Measurements from ENCODE around the gene ARHGAP15.

ARHGAP15 gene

DNA sequence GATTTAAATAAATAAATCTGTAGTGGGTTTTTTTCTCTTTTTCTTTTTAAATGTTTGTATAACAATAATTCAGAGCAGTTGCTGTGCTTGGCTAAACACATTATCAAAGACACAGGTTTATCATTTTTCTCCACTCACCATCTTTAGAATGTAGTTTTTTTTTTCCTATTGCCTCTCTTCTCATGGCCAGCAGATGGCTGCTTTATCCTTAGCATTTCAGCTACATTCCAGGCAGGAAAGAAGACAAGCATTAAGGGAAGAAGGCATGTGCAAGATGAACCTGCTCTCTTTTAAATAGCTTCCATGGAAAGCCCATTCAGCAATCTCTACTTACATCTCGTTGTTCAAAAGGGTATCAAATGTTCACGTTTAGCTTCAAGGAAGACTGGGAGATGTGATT, 42.6 kb downstream of the ARHGAP15 start:
- no peak overlapping the region for H3K4me3 ChIP-seq (ENCODE audit: low read length)
- no peak for TF ChIP-seq ZNF274 (IDR thresholded peaks at IDR 0.05; ENCODE audit: low read depth, low read length)

DNA sequence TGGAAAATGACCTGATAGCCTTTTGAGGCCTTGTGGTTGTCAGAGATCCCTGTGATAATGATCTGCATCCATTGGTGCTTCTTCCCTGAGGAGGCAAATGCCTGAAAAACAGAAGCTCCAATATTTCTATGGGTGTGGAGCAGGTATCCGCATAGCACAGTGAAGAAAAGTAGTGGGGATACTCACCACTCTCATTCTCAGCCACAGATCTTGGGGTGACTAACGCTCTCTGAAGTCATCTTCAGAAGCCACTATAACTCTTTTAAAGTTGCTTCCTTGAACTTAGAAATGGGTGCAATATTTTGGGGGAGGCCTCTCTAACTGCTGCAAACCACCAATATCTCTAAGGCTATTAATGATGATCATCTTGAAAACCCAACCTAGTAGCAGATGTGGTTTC, 46.2 kb downstream of the ARHGAP15 start:
- no peak overlapping the region for H3K4me3 ChIP-seq (ENCODE audit: low read length)
- no peak for TF ChIP-seq ZNF274 (IDR thresholded peaks at IDR 0.05; ENCODE audit: low read depth, low read length)

DNA sequence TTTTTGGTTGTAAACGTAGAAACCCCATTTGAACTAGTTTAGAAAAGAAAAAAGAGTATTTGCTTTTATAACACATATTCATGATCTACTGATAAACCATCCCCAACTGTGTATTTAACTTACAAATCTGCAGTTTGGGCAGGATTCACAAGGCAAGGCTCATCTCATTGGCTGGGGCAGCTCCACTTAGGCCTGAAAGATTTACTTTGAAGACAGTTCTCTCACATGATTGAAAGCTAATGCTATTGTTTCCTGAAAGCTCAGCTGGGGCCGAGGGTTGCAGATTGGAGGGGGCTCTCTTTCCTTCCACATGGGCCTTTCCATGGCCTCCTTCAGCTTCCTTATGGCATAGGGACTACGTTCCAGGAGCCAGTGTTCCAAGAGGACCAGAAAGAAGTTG, 47.4 kb downstream of the ARHGAP15 start:
- TF ChIP-seq ZNF274 (IDR thresholded peaks at IDR 0.05; ENCODE audit: low read depth, low read length), result no peak
- H3K4me3 ChIP-seq (ENCODE audit: low read length), result no peak overlapping the region

DNA sequence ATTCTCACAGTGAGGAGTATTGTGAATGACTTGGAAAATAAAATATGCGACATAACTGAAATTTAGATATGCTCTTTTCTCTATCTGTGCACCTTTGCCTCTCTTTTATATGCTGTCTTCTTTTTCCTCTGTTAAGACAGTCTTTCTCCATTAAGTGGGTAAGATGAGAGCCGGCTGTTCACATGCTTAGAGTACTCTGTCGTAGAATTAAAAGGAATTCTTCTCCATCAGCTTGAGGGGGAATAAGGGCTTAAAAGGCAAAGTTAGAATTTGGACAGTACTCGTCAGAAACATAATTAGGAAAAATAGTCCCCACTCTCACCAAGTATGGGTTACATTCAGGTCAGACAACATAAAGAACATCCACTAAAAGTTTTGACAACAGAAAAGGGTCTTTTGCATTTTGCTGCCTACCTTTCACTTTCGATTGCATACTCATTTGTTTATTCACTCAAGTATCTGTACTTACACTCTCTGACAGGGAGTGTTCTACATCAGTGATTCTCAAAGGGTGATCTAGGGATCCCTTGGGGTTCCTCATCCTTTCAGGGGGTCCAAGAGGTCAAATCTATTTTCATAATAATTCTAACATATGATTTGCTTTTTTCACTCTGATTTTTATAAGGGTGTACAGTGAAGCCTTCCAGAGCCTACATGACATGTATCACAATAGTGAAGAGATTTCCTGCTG, 48.0 kb downstream of the ARHGAP15 start:
- no peak for TF ChIP-seq ZNF274 (IDR thresholded peaks at IDR 0.05; ENCODE audit: low read depth, low read length)
- no peak overlapping the region for H3K4me3 ChIP-seq (ENCODE audit: low read length)

DNA sequence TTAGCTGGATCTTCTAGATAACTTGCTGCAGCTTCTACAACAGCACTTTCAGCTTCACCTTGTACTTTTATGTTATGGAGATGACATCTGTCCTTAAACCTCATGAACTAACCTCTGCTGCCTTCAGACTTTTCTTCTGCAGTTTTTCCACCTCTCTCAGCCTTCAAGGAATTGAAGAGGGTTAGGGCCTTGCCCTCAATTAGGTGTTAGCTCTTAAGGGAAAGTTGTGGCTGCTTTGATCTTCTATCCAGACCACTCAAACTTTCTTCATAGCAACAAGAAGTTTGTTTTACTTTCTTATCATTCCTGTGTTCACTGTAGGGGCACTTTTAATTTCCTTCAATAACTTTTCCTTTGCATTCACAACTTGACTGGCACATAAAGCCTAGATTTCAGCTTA, 52.3 kb downstream of the ARHGAP15 start:
- TF ChIP-seq ZNF274 (IDR thresholded peaks at IDR 0.05; ENCODE audit: low read depth, low read length), result no peak
- H3K4me3 ChIP-seq (ENCODE audit: low read length), result no peak overlapping the region

DNA sequence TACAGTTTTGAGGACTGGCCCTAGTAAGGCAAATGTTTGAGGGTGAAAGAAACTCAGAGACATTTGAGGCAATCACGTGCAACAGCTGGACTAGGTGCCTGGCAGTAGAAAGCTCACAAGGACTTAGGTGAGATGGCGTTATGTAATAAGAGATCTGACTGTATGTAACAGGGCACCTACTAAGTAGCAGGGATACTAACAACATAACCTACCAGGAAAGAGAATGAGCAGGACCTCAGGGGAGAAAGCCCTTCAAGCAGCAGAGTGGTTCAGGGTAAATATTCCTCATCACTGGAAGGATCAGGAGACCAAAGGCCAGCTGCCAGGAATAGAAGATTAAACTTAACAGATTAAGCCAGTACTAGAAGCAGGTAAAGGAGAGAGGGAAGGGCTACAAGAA, 53.4 kb downstream of the ARHGAP15 start:
- H3K4me3 ChIP-seq (ENCODE audit: low read length), result no peak overlapping the region
- TF ChIP-seq ZNF274 (IDR thresholded peaks at IDR 0.05; ENCODE audit: low read depth, low read length), result no peak

DNA sequence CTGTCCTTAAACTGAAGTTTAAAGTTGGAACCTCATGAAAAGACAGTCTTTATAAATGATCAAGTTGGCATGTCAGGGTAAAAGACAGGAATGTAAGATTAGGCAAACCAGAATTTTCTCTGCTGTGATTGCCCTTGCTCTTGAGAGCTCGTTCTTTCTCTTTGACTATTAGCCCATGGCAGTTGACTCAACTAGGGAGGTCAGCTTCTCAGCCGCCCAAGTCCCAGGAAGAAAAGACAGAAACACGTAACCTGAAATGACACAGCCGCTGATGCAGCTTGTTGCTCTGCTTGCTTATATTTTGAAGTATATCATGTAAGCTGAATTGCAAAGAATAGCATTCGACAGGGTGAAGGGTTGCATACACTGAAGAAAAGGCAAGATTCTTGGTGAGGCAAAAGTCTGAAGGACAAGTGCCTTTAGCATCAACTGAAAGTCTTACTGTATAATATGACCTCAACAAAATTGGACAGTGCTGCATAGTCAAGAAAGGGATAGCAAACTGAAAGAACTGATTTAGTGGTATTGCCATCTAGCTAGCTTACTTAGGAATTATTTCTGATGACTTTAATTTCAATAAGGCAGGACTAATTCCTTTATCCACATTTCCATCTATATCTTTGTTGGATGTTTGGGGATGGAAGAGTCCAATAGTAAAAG, 54.7 kb downstream of the ARHGAP15 start:
- TF ChIP-seq ZNF274 (IDR thresholded peaks at IDR 0.05; ENCODE audit: low read depth, low read length), result no peak

DNA sequence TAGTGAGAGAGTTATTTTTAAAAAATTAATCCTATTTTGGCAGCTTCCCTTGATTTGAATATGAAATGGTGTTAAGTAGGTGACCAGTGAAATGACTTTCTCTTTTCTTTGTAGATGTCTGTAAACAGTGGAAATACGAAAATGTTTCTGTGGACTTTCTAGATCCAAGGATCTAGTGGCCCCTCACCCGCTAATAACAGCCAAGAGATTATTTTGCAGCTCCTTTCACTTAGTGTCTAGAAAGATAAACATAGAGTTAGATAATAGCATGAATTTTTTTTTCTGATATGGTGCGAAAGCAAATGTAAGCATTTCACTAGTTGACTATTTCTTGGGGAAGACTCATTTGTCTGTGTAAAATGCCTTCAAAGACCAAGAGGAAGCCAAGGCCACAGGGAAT, 57.7 kb downstream of the ARHGAP15 start:
- H3K4me3 ChIP-seq (ENCODE audit: low read length), result no peak overlapping the region
- no peak for TF ChIP-seq ZNF274 (IDR thresholded peaks at IDR 0.05; ENCODE audit: low read depth, low read length)

More for the DNA sequence above, 54.7 kb downstream of the ARHGAP15 start:
- H3K4me3 ChIP-seq (ENCODE audit: low read length), result no peak overlapping the region

DNA sequence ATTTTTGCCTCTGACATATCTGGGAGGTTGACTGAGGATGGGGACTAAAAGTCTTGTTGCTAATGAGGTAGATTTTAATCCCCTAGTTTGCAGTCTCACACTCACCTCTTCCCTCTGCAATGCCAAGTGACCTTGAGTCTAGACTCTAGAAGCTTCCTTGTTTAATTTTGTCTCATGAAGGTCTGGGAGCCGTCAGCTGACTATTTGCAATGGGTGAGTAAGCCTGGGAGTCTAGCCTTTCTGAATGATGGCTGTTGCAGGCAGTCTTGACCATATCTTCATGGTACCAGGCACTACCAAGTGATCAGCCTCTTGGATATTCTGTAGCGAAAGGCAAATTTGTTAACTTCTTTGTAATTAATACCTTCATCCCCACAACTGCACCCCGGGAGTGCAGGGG, 61.2 kb downstream of the ARHGAP15 start:
- TF ChIP-seq ZNF274 (IDR thresholded peaks at IDR 0.05; ENCODE audit: low read depth, low read length), result no peak
- no peak overlapping the region for H3K4me3 ChIP-seq (ENCODE audit: low read length)

DNA sequence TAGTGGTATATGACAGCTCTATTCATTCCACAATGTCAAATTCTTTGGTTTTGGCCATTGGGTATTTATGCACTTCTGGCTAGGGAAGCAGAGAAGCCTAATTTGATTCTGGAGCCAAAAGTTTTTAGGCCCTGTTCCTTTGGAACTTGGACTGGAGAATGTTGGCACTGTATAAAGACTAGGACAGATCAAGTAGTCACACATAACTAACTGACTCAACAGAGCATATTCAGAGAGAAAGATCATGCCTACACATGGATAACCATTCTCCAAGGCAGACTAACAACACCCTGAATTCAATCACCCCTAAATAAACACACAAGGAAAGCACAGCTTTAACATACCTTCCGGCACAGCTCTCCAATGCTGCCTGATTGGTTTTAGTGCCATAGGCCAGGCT, 62.9 kb downstream of the ARHGAP15 start:
- H3K4me3 ChIP-seq (ENCODE audit: low read length), result no peak overlapping the region
- no peak for TF ChIP-seq ZNF274 (IDR thresholded peaks at IDR 0.05; ENCODE audit: low read depth, low read length)

DNA sequence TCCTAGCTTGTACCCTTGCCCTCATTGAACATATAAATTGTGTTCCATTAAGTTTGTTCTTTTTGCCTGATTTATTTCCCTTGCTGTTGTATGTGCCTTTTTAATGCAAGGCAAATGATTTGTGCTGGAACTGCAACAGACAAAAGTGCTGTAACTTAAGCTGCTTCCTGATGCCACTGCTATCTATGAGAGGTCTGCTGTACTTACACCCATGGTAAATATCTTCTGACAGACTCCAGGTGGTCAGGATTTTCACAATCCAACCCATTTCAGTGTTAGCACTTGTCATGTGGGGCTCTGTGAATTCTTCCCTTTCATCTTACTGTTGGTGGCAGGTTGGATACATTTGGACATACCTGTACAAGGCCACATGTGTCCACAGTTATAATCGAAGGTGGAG, 63.5 kb downstream of the ARHGAP15 start:
- H3K4me3 ChIP-seq (ENCODE audit: low read length), result no peak overlapping the region
- no peak for TF ChIP-seq ZNF274 (IDR thresholded peaks at IDR 0.05; ENCODE audit: low read depth, low read length)

DNA sequence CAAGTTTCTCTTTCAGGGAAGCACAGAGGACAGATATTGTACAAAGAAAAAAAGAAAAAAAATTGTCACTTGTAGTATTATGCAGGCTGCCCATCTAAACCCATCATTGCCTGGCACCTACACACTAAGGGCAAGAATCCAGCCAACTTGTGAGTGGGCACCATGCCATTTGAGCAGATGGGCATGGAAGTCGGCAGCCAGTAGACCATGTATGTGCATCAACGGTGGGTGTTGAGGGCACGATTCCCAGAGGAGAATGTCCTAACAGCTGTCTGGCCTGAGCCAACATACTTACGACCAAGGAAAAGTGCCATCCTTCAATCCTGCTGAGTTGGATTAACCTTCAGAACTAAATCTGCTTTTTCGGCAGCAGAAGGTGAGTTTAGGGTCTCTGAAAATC, 63.9 kb downstream of the ARHGAP15 start:
- H3K4me3 ChIP-seq (ENCODE audit: low read length), result no peak overlapping the region
- no peak for TF ChIP-seq ZNF274 (IDR thresholded peaks at IDR 0.05; ENCODE audit: low read depth, low read length)

DNA sequence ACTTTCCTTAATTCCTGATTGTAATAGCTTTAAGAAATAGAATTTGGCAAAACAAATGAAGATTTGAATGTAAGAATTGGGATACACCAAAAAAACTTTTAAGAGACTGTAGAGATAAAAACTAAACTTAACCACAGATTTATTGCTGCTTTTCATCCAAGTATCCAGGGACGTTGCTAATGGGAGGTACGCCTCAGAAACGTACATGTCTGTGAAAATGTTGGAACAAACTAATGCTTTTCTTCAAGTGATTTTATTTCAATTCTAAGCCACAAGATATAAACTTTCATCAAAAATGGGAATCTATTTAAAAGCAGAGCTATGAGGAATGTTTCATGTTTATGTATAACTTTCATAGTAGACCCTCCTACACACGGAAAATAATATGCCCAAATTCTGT, 66.3 kb downstream of the ARHGAP15 start:
- TF ChIP-seq ZNF274 (IDR thresholded peaks at IDR 0.05; ENCODE audit: low read depth, low read length), result no peak
- no peak overlapping the region for H3K4me3 ChIP-seq (ENCODE audit: low read length)

DNA sequence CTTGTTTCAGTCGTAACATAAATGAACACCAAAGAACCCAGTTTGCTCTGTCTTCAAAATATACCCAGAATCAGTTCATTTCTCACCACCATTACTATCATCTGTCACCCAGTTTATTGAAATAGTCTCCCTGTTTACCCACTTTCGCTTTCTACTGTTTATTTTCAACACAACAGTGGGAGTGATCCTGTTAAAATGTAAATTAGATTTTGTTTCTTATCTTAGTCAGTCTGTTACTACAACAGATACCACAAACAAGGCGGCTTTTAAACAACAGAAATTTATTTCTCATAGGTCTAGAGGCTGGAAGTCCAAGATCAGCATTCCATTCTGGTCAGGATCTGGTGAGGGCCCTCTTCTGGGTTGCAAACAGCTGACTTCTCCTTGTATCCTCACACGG, 74.8 kb downstream of the ARHGAP15 start:
- TF ChIP-seq ZNF274 (IDR thresholded peaks at IDR 0.05; ENCODE audit: low read depth, low read length), result no peak
- no peak overlapping the region for H3K4me3 ChIP-seq (ENCODE audit: low read length)

DNA sequence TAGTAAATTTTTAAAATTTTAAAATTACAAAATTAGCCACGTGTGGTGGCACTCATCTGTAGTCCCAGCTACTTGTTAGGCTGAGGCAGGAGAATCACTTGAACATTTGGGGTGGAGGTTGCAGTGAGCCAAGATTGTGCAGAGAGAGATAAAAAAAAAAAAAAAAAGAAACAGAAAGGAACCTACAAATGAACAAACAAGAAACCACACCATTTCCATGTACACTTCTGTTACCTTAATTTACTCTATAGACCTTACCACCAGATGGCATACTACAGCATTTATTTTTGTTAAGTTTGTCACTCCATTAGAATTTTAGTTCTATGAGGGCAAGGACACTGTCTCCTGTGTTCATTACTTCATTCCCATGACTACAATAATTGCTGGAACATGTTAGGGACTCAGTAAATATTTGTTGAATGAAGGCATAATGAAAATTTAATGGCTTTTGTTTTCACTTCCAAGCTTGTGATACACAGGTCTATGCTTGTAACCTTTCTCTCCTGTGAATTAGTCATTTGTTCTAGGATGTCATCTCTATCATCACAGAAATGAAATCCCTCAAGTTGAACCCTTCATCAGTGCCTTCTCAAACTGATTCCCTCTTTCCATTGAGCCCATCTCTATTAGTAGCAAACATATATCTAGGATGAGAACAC, 76.0 kb downstream of the ARHGAP15 start:
- H3K4me3 ChIP-seq (ENCODE audit: low read length), result no peak overlapping the region
- no peak for TF ChIP-seq ZNF274 (IDR thresholded peaks at IDR 0.05; ENCODE audit: low read depth, low read length)

Measured in GM08714 (cell line).